Measurements from ENCODE around the gene ARID1B. TPM values are rescaled to one million over a fixed set of nuclear protein-coding genes. Genes with fewer than 3 reads are reported as not detected.

ARID1B gene
- total RNA-seq, 1 donor from 2014 or later: 75.4 TPM

DNA sequence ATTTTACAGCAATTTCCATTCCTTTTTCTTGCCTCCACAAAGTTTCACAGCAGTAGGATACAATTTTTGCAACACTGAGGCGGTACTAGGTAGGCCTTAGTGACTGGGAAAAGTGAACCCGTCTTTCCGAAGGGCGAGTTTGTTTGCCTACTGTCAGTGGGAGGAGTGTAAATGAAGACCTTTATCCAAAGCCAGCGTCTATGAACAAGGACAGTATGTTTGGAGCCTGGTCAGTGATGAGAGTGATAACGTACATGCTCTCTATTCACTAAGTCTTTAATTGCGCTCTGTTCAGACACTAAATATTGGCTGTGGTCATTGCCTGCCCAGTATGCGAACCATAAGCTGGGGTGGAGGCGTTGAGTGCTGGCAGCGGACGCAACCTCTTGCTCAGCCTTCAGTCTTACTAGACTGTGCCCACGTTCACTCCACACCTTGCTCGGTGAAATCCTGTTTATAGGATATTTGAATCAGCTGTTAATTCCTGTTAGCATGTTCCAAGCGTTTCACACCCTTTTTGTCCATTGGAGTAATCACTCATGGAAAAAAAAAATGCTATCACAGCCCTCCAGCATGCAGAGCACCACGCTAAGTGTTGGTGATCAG, 400.7 kb downstream of the ARID1B start:
- TF ChIP-seq, protein P1, sequence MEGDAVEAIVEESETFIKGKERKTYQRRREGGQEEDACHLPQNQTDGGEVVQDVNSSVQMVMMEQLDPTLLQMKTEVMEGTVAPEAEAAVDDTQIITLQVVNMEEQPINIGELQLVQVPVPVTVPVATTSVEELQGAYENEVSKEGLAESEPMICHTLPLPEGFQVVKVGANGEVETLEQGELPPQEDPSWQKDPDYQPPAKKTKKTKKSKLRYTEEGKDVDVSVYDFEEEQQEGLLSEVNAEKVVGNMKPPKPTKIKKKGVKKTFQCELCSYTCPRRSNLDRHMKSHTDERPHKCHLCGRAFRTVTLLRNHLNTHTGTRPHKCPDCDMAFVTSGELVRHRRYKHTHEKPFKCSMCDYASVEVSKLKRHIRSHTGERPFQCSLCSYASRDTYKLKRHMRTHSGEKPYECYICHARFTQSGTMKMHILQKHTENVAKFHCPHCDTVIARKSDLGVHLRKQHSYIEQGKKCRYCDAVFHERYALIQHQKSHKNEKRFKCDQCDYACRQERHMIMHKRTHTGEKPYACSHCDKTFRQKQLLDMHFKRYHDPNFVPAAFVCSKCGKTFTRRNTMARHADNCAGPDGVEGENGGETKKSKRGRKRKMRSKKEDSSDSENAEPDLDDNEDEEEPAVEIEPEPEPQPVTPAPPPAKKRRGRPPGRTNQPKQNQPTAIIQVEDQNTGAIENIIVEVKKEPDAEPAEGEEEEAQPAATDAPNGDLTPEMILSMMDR (IDR thresholded peaks at IDR 0.05; ENCODE audit: insufficient read depth, low read depth, low read length): no peak
- no peak for TF ChIP-seq EZH2 (IDR thresholded peaks at IDR 0.05; ENCODE audit: insufficient read depth, low read length)
- no peak overlapping the region for H2AFZ ChIP-seq (ENCODE audit: low read depth, low read length)
- Mint-ChIP-seq H3K4me3 (ENCODE audit: unreplicated experiment) (no peak overlapping the region), H3K9me3 (ENCODE audit: unreplicated experiment) (no peaks in the 10 kb centered on the region), H3K4me1 (ENCODE audit: low read depth, unreplicated experiment) (no peaks in the 10 kb centered on the region), H3K27ac (ENCODE audit: unreplicated experiment) (no peak overlapping the region), H3K36me3 (ENCODE audit: low read depth, unreplicated experiment) (peaks cover 4% of the 10 kb centered on the region), H3K27me3 (ENCODE audit: low read depth, unreplicated experiment) (no peaks in the 10 kb centered on the region)
- H3K4me1 ChIP-seq (ENCODE audit: insufficient read depth, low read length): no peaks in the 10 kb centered on the region
- H3K4me2 ChIP-seq (ENCODE audit: low read length): no peak overlapping the region
- H3K27ac ChIP-seq (ENCODE audit: low read depth, low read length): no peak overlapping the region
- H3K9me3 ChIP-seq (ENCODE audit: insufficient read depth, low read depth, low read length): no peaks in the 10 kb centered on the region
- no peaks in the 10 kb centered on the region for H3K79me2 ChIP-seq (ENCODE audit: insufficient read depth, low read length)
- FAIRE-seq: no peak
- H3K4me3 ChIP-seq (ENCODE audit: insufficient read depth, low read depth, low read length): no peak overlapping the region
- H3K36me3 ChIP-seq (ENCODE audit: insufficient read depth, low read length): peaks cover 2% of the 10 kb centered on the region
- DNase-seq (ENCODE audit: low read depth): no peak
- no peak overlapping the region for H3K9ac ChIP-seq (ENCODE audit: low read length)
- no peaks in the 10 kb centered on the region for H4K20me1 ChIP-seq (ENCODE audit: insufficient read depth, low read length)
- H3K27me3 ChIP-seq (ENCODE audit: insufficient read depth, low read length): no peaks in the 10 kb centered on the region

DNA sequence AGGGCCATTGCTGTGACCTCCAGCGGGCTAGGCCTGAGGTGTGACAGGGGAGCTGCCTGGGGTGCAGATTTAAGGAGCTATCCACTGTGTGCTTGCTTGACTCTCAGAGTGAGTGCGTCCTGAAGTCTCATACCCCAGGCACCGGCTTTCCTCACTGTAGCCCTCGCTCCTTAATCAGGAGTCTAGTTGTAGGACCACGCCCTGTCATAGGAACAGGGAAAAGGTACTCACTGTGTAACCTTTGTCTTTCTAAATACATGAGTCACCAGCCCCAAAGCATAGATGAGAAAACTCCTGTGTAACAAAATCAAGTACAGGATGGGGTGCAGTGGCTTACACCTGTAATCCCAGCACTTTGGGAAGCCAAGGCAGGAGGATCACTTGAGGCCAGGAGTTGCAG, 404.5 kb downstream of the ARID1B start:
- Histone ChIP-seq H3K27ac (ENCODE audit: low read depth, low read length) (no peak overlapping the region), H4K20me1 (ENCODE audit: insufficient read depth, low read length) (no peaks in the 10 kb centered on the region), H3K36me3 (ENCODE audit: insufficient read depth, low read length) (peaks cover 17% of the 10 kb centered on the region), H3K4me2 (ENCODE audit: low read length) (no peak overlapping the region), H3K79me2 (ENCODE audit: insufficient read depth, low read length) (no peaks in the 10 kb centered on the region), H2AFZ (ENCODE audit: low read depth, low read length) (no peak overlapping the region), H3K4me1 (ENCODE audit: insufficient read depth, low read length) (no peaks in the 10 kb centered on the region), H3K9ac (ENCODE audit: low read length) (no peak overlapping the region), H3K4me3 (ENCODE audit: insufficient read depth, low read depth, low read length) (no peak overlapping the region), H3K9me3 (ENCODE audit: insufficient read depth, low read depth, low read length) (no peaks in the 10 kb centered on the region), H3K27me3 (ENCODE audit: insufficient read depth, low read length) (no peaks in the 10 kb centered on the region)
- H3K9me3 Mint-ChIP-seq (ENCODE audit: unreplicated experiment): no peaks in the 10 kb centered on the region
- no peaks in the 10 kb centered on the region for H3K4me1 Mint-ChIP-seq (ENCODE audit: low read depth, unreplicated experiment)
- FAIRE-seq (no peak), DNase-seq (ENCODE audit: low read depth) (no peak)
- H3K36me3 Mint-ChIP-seq (ENCODE audit: low read depth, unreplicated experiment): peaks cover 15% of the 10 kb centered on the region
- H3K27ac Mint-ChIP-seq (ENCODE audit: unreplicated experiment): no peak overlapping the region
- no peak overlapping the region for H3K4me3 Mint-ChIP-seq (ENCODE audit: unreplicated experiment)
- TF ChIP-seq, protein P1 (IDR thresholded peaks at IDR 0.05; ENCODE audit: insufficient read depth, low read depth, low read length): no peak
- no peak for TF ChIP-seq EZH2 (IDR thresholded peaks at IDR 0.05; ENCODE audit: insufficient read depth, low read length)
- no peaks in the 10 kb centered on the region for H3K27me3 Mint-ChIP-seq (ENCODE audit: low read depth, unreplicated experiment)

DNA sequence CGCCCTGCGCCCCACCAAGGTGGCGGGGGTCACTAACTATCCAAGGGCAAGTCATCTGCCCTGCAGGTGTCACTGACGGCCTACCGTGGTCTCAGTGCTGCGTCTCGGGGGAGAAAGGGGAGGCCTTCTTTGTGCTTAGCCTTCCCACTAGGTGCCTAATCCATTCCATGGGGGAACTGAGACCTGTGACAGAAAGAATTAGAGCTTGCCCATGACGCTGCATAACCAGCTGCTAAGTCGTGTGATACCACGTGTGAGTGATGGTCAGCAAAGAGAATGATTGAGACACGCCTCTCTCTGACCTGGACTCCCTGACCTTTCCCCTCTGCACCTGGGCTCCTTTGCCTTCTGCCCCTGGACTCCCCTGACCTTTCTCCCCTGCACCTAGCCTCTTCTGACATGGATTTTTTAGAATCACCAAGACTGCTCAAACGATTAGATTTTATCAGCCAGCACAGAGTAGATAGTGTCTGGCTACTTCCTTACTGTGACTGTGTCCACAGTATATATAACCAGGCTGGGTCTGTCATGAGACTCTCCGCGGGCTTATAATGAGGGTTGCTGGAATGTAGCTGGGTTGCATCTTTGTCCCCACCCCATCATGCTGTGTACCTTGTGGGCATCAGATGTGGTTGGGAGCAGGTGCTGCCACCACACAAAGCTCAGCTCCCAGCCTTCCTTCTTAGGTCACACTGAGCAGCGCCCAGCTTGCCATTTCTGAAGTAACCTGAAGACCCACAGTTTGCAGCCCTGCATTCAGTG, 405.5 kb downstream of the ARID1B start:
- peaks cover 9% of the 10 kb centered on the region for H3K4me1 ChIP-seq (ENCODE audit: insufficient read depth, low read length)
- Mint-ChIP-seq H3K4me1 (ENCODE audit: low read depth, unreplicated experiment) (no peaks in the 10 kb centered on the region), H3K36me3 (ENCODE audit: low read depth, unreplicated experiment) (peaks cover 15% of the 10 kb centered on the region), H3K27ac (ENCODE audit: unreplicated experiment) (no peak overlapping the region), H3K27me3 (ENCODE audit: low read depth, unreplicated experiment) (no peaks in the 10 kb centered on the region), H3K9me3 (ENCODE audit: unreplicated experiment) (no peaks in the 10 kb centered on the region), H3K4me3 (ENCODE audit: unreplicated experiment) (no peak overlapping the region)
- H3K9me3 ChIP-seq (ENCODE audit: insufficient read depth, low read depth, low read length): no peaks in the 10 kb centered on the region
- H3K36me3 ChIP-seq (ENCODE audit: insufficient read depth, low read length): peaks cover 17% of the 10 kb centered on the region
- no peak overlapping the region for H3K4me3 ChIP-seq (ENCODE audit: insufficient read depth, low read depth, low read length)
- H3K4me2 ChIP-seq (ENCODE audit: low read length): no peak overlapping the region
- H3K9ac ChIP-seq (ENCODE audit: low read length): no peak overlapping the region
- TF ChIP-seq EZH2 (IDR thresholded peaks at IDR 0.05; ENCODE audit: insufficient read depth, low read length): no peak
- TF ChIP-seq, protein P1 (IDR thresholded peaks at IDR 0.05; ENCODE audit: insufficient read depth, low read depth, low read length): no peak
- FAIRE-seq (no peak), DNase-seq (ENCODE audit: low read depth) (no peak)
- H3K79me2 ChIP-seq (ENCODE audit: insufficient read depth, low read length): no peaks in the 10 kb centered on the region
- no peak overlapping the region for H2AFZ ChIP-seq (ENCODE audit: low read depth, low read length)
- H3K27me3 ChIP-seq (ENCODE audit: insufficient read depth, low read length): no peaks in the 10 kb centered on the region
- H3K27ac ChIP-seq (ENCODE audit: low read depth, low read length): no peak overlapping the region
- no peaks in the 10 kb centered on the region for H4K20me1 ChIP-seq (ENCODE audit: insufficient read depth, low read length)

Data from astrocyte (in vitro differentiated cells and primary cell).